Neural progenitor cell (in vitro differentiated cells): Measurements from ENCODE around the gene TRIM49B. TPM values are rescaled to one million over a fixed set of nuclear protein-coding genes. Genes with fewer than 3 reads are reported as not detected.
"Not testable (repeated sequence)": the region's sequence is repeated elsewhere in the genome, so short reads cannot be mapped to it uniquely, and the experiment has no call there.

Source experiments
- DNase-seq: peaks from one replicate; pipeline ENCODE4 v3.0.0-alpha.2; 2016; ENCODE audit warnings: low spot score
- H2AFZ ChIP-seq: fragments of 200-600 bp; sonication (generic); replicated peaks from 2 replicates; pipeline ENCODE4 v1.6.1; 2016; ENCODE audit warnings: antibody characterized with exemption
- H3F3A ChIP-seq: fragments of 200-600 bp; sonication (generic); 2 replicates; pipeline ENCODE4 v1.6.1; 2016; ENCODE audit warnings: antibody characterized with exemption, low read depth
- H3K27ac ChIP-seq: fragments of 200-600 bp; sonication (generic); 2 replicates; pipeline ENCODE4 v1.5.1; 2016; ENCODE audit warnings: mild to moderate bottlenecking
- H3K27me3 ChIP-seq: fragments of 200-600 bp; sonication (generic); 2 replicates; pipeline ENCODE4 v1.6.1; 2016; ENCODE audit warnings: mild to moderate bottlenecking, moderate library complexity
- H3K36me3 ChIP-seq: fragments of 200-600 bp; sonication (generic); 2 replicates; pipeline ENCODE4 v1.5.1; 2016
- H3K4me1 ChIP-seq: fragments of 200-600 bp; sonication (generic); 2 replicates; pipeline ENCODE4 v1.6.1; 2016; ENCODE audit warnings: mixed run types
- H3K4me2 ChIP-seq: fragments of 200-600 bp; sonication (generic); 2 replicates; pipeline ENCODE4 v1.6.1; 2016
- H3K4me3 ChIP-seq: fragments of 200-600 bp; sonication (generic); 2 replicates; pipeline ENCODE4 v1.5.1; 2016
- H3K79me2 ChIP-seq: fragments of 200-600 bp; sonication (generic); 2 replicates; pipeline ENCODE4 v1.6.1; 2016; ENCODE audit warnings: low read depth
- H3K9ac ChIP-seq: fragments of 200-600 bp; sonication (generic); 2 replicates; pipeline ENCODE4 v1.6.1; 2016
- H3K9me3 ChIP-seq: fragments of 200-600 bp; sonication (generic); 2 replicates; pipeline ENCODE4 v1.5.1; 2016; ENCODE audit warnings: low read depth
- H4K20me1 ChIP-seq: fragments of 200-600 bp; sonication (generic); 2 replicates; pipeline ENCODE4 v1.6.1; 2016; ENCODE audit warnings: low read depth
- H3K27ac Mint-ChIP-seq: 3 replicates; pipeline ENCODE4 v1.8.0; 2021; ENCODE audit warnings: mixed read lengths
- H3K27me3 Mint-ChIP-seq: 2 replicates; pipeline ENCODE4 v1.8.0; 2022; ENCODE audit warnings: low read depth, mild to moderate bottlenecking, inconsistent platforms, moderate library complexity, mixed read lengths; ENCODE audit not compliant: insufficient read depth
- H3K36me3 Mint-ChIP-seq: 3 replicates; pipeline ENCODE4 v1.8.0; 2021; ENCODE audit warnings: mixed read lengths
- H3K4me1 Mint-ChIP-seq: 3 replicates; pipeline ENCODE4 v1.8.0; 2021; ENCODE audit warnings: mixed read lengths
- H3K4me3 Mint-ChIP-seq: 3 replicates; pipeline ENCODE4 v1.8.0; 2021; ENCODE audit warnings: mild to moderate bottlenecking, moderate library complexity, mixed read lengths
- H3K9me3 Mint-ChIP-seq: 3 replicates; pipeline ENCODE4 v1.8.0; 2020; ENCODE audit warnings: mixed read lengths
- small RNA-seq: library from RNA; depleted of rRNA; stranded (forward); fragments of <200 nt; gene quantifications from one replicate; pipeline ENCODE3, GENCODE V24; 2015
- total RNA-seq: library from RNA; depleted of rRNA; stranded (reverse); fragments of >200 nt; gene quantifications from 2 replicates; pipeline ENCODE4 v1.2.3, GENCODE V29; 2015; ENCODE audit warnings: low replicate concordance

The TRIM49B gene
- not detected in 2 replicates for total RNA-seq

- not testable (repeated sequence) for H3K4me1 ChIP-seq, DNase-seq, H3F3A ChIP-seq, H3K4me3 ChIP-seq, H3K4me3 Mint-ChIP-seq, H3K4me2 ChIP-seq, H3K36me3 Mint-ChIP-seq, H3K27me3 ChIP-seq, H3K36me3 ChIP-seq, H3K27ac ChIP-seq, H3K79me2 ChIP-seq, H4K20me1 ChIP-seq, H2AFZ ChIP-seq, H3K27ac Mint-ChIP-seq, H3K9me3 ChIP-seq, H3K4me1 Mint-ChIP-seq, H3K9ac ChIP-seq, H3K27me3 Mint-ChIP-seq
- H3K9me3 Mint-ChIP-seq, result peaks cover 19% of the 10 kb centered on the region
Measured at GRCh38 chr11:49028523-49028922, at the start of gene TRIM49B. Gene TRIM49B (plus strand): TSS chr11:49028823. CDS start chr11:49031600, 2,777 bp downstream.

- not testable (repeated sequence) for H3K9ac ChIP-seq, H3K4me3 ChIP-seq, H3K36me3 Mint-ChIP-seq, H3K4me1 Mint-ChIP-seq, H3K4me3 Mint-ChIP-seq, H4K20me1 ChIP-seq, H3K4me1 ChIP-seq, H3K27ac Mint-ChIP-seq, H3K4me2 ChIP-seq, H3K9me3 Mint-ChIP-seq, H2AFZ ChIP-seq, H3K79me2 ChIP-seq, H3K27me3 Mint-ChIP-seq, H3F3A ChIP-seq, H3K27ac ChIP-seq, H3K27me3 ChIP-seq, H3K36me3 ChIP-seq, H3K9me3 ChIP-seq, DNase-seq
Measured at GRCh38 chr11:48983785-48984184, 44.8 kb upstream of the TRIM49B start, which contains the start of gene TRIM51G. Gene TRIM51G (minus strand): TSS chr11:48983885. CDS start chr11:48981695, 2,190 bp downstream.

GRCh38 chr11:49048229-49048628, 19.6 kb downstream of the TRIM49B start:
- peaks cover 19% of the 10 kb centered on the region for H3K9me3 Mint-ChIP-seq

GRCh38 chr11:49049821-49050220, 21.2 kb downstream of the TRIM49B start:
- not testable (repeated sequence) for H3K36me3 Mint-ChIP-seq

More at GRCh38 chr11:49048229-49048628, 19.6 kb downstream of the TRIM49B start:
- H3K27me3 ChIP-seq, H3K36me3 ChIP-seq, H2AFZ ChIP-seq, H3K4me3 ChIP-seq, H3K27ac Mint-ChIP-seq, H3K9ac ChIP-seq, H3K79me2 ChIP-seq, H3K4me1 Mint-ChIP-seq, H3K4me3 Mint-ChIP-seq, H3K27me3 Mint-ChIP-seq, H3K27ac ChIP-seq, H4K20me1 ChIP-seq, H3K9me3 ChIP-seq, H3K4me2 ChIP-seq, DNase-seq, H3F3A ChIP-seq, H3K36me3 Mint-ChIP-seq, H3K4me1 ChIP-seq: not testable (repeated sequence)

GRCh38 chr11:49059012-49059411, 30.4 kb downstream of the TRIM49B start, which contains the start of gene TRIM64C:
Gene TRIM64C (minus strand): TSS chr11:49059112. CDS start chr11:49059112, 0 bp downstream.
- H3K27ac ChIP-seq, H3K4me3 ChIP-seq, H3K79me2 ChIP-seq, H2AFZ ChIP-seq, H3K9ac ChIP-seq, H3K36me3 Mint-ChIP-seq, H3K4me1 Mint-ChIP-seq, H3F3A ChIP-seq, DNase-seq, H3K4me1 ChIP-seq, H3K4me3 Mint-ChIP-seq, H3K27ac Mint-ChIP-seq, H3K27me3 Mint-ChIP-seq, H3K36me3 ChIP-seq, H4K20me1 ChIP-seq, H3K27me3 ChIP-seq, H3K4me2 ChIP-seq: not testable (repeated sequence)
- H3K9me3 ChIP-seq, result peaks cover 21% of the 10 kb centered on the region
- peaks cover 23% of the 10 kb centered on the region for H3K9me3 Mint-ChIP-seq

More at GRCh38 chr11:49049821-49050220, 21.2 kb downstream of the TRIM49B start:
- H3K4me1 Mint-ChIP-seq, H3K4me2 ChIP-seq, H3F3A ChIP-seq, H3K79me2 ChIP-seq, H3K9ac ChIP-seq, DNase-seq, H3K27me3 ChIP-seq, H4K20me1 ChIP-seq, H3K4me3 ChIP-seq, H3K4me1 ChIP-seq, H3K27me3 Mint-ChIP-seq, H3K27ac Mint-ChIP-seq, H3K36me3 ChIP-seq, H2AFZ ChIP-seq, H3K27ac ChIP-seq, H3K4me3 Mint-ChIP-seq: not testable (repeated sequence)
- H3K9me3 ChIP-seq, result peaks cover 11% of the 10 kb centered on the region
- H3K9me3 Mint-ChIP-seq, result peaks cover 20% of the 10 kb centered on the region

- H3K9me3 ChIP-seq, result not testable (repeated sequence)
Measured at GRCh38 chr11:49069897-49070296, 41.3 kb downstream of the TRIM49B start.

More at GRCh38 chr11:49069897-49070296, 41.3 kb downstream of the TRIM49B start:
- not testable (repeated sequence) for DNase-seq, H3K36me3 Mint-ChIP-seq, H3K4me1 ChIP-seq, H3K27ac Mint-ChIP-seq, H3K9ac ChIP-seq, H2AFZ ChIP-seq, H4K20me1 ChIP-seq, H3K27me3 Mint-ChIP-seq, H3K4me3 ChIP-seq, H3K79me2 ChIP-seq, H3K27ac ChIP-seq, H3K4me3 Mint-ChIP-seq, H3K36me3 ChIP-seq, H3K4me1 Mint-ChIP-seq, H3K4me2 ChIP-seq, H3F3A ChIP-seq, H3K27me3 ChIP-seq
- peaks cover 26% of the 10 kb centered on the region for H3K9me3 Mint-ChIP-seq

Small RNA genes lying within 50 kb of the gene (small RNA-seq; reads per million reads assigned to genes)
- gene AC084851.1, result not detected

Other genes with a start within 250 kb of the TRIM49B start
- not detected in 2 replicates for gene TRIM51G, start 44.9 kb upstream of the TRIM49B start, total RNA-seq
- gene TRIM64C, start 30.3 kb downstream of the TRIM49B start, total RNA-seq, result not detected in 2 replicates
- gene FOLH1, start 179.8 kb downstream of the TRIM49B start, total RNA-seq, result not detected in 2 replicates